ENCODE results near the gene CSNK2B. TPM values are rescaled to one million over a fixed set of nuclear protein-coding genes. Genes with fewer than 3 reads are reported as not detected.

CSNK2B gene
- total and polyA plus RNA-seq, 3 donors from 2014 or later = 397 to 523 (median 421) TPM

DNA sequence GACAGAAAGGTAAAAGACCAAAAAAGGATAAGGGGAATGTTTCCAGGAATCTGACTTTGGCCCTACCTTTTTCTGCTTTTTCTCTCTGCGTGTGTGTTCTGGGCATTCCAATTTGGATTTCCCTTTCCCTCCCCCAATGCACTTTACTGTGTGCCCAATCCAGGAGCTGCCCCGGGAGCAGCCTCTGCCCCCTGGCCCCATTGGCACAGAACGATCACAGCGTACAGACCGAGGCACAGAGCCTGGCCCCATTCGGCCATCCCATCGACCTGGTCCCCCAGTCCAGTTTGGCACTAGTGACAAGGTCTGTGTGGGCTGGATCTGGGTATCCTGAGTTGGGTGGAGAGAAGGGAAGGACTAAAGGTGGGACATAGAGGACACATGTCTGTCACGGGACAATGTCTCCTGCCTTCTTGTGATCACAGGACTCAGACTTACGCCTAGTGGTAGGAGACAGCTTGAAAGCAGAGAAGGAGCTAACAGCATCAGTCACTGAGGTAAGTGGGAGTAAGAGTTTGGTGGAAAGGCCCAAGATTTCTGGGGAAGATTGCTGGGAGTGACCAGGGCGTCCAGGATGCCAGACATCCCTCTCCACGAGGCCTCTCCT is 30.8 kb upstream of the CSNK2B start:
- no peak overlapping the region for H3K27ac ChIP-seq
- H3K36me3 ChIP-seq (ENCODE audit: low read depth, missing control alignments) = no peaks in the 10 kb centered on the region
- intact Hi-C loops (cut with DNase I; ENCODE audit: low total_unique reads) = no loop called here

DNA sequence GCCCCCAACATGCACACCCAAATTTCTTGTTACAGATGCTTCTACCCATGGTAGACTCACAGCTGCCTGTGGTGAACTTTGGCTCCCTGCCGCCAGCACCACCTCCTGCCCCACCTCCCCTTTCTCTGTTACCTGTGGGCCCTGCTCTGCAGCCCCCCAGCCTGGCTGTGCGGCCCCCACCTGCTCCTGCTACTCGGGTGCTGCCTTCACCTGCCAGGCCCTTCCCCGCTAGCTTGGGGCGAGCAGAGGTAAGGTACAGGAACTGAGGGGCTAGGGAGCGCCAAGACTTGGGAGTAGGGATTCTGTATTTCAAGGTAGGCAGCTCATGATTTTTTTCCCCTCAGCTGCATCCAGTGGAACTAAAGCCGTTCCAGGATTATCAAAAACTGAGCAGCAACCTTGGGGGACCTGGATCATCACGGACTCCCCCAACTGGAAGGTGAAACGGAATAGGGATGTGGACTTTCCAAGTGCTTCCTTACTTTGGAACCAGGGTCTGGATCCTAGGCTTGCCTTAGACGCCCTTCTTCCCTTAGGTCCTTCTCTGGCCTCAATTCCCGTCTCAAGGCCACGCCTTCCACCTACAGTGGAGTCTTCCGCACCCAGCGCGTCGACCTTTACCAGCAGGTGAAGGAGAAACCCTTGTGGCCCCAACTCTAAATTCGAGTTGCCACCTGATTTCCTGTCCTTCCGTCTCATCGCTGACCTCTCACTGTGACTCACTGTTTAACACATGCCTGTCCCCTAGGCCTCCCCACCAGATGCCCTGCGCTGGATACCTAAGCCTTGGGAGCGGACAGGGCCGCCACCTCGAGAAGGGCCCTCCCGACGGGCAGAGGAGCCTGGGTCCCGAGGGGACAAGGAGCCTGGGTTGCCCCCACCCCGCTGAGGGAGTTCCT is 28.9 kb upstream of the CSNK2B start:
- intact Hi-C loops (cut with DNase I; ENCODE audit: low total_unique reads) = no loop called here
- H3K4me1 ChIP-seq = peaks cover 4% of the 10 kb centered on the region
- DNase-seq = no peak
- WGBS, 2 donors = 78 to 82% methylated on average over 26 to 27 of the region's 27 CpGs
- H3K27ac ChIP-seq = no peak overlapping the region
- no peaks in the 10 kb centered on the region for H3K36me3 ChIP-seq (ENCODE audit: low read depth, missing control alignments)
- no peaks in the 10 kb centered on the region for H3K27me3 ChIP-seq
- TF ChIP-seq CTCF (IDR thresholded peaks at IDR 0.05) = no peak
- no peak for TF ChIP-seq POLR2A (IDR thresholded peaks at IDR 0.05)
- H3K4me3 ChIP-seq = no peak overlapping the region
- no peaks in the 10 kb centered on the region for H3K9me3 ChIP-seq

More for the DNA sequence above, 30.8 kb upstream of the CSNK2B start:
- Histone ChIP-seq H3K9me3 (no peaks in the 10 kb centered on the region), H3K27me3 (no peaks in the 10 kb centered on the region), H3K4me3 (no peak overlapping the region), H3K4me1 (peaks cover 4% of the 10 kb centered on the region)
- DNase-seq = no peak
- 71 to 76% methylated on average over 11 of the region's 11 CpGs for WGBS, 2 donors
- TF ChIP-seq POLR2A (IDR thresholded peaks at IDR 0.05) (no peak), CTCF (IDR thresholded peaks at IDR 0.05) (no peak)

- intact Hi-C loops (cut with DNase I; ENCODE audit: low total_unique reads) = no loop called here
- H3K9me3 ChIP-seq = no peaks in the 10 kb centered on the region
- H3K4me3 ChIP-seq = no peak overlapping the region
- H3K27ac ChIP-seq = no peak overlapping the region
- no peaks in the 10 kb centered on the region for H3K36me3 ChIP-seq (ENCODE audit: low read depth, missing control alignments)
- no peaks in the 10 kb centered on the region for H3K27me3 ChIP-seq
- DNase-seq = no peak
- 86 to 87% methylated on average over 9 of the region's 9 CpGs for WGBS, 2 donors
- no peaks in the 10 kb centered on the region for H3K4me1 ChIP-seq
- no peak for TF ChIP-seq CTCF (IDR thresholded peaks at IDR 0.05)
- TF ChIP-seq POLR2A (IDR thresholded peaks at IDR 0.05) = no peak
These were observed 26.8 kb upstream of the CSNK2B start for GRCh38 chr6:31639043-31639442.

GRCh38 chr6:31639449-31639861 is 26.4 kb upstream of the CSNK2B start:
- no peak for DNase-seq
- WGBS, 2 donors = 82 to 84% methylated on average over 7 to 10 of the region's 10 CpGs
- no peak overlapping the region for H3K4me3 ChIP-seq
- H3K36me3 ChIP-seq (ENCODE audit: low read depth, missing control alignments) = no peaks in the 10 kb centered on the region
- no peaks in the 10 kb centered on the region for H3K9me3 ChIP-seq
- no peak overlapping the region for H3K27ac ChIP-seq
- TF ChIP-seq POLR2A (IDR thresholded peaks at IDR 0.05) = no peak
- TF ChIP-seq CTCF (IDR thresholded peaks at IDR 0.05) = no peak
- intact Hi-C loops (cut with DNase I; ENCODE audit: low total_unique reads) = no loop called here
- no peaks in the 10 kb centered on the region for H3K4me1 ChIP-seq
- no peaks in the 10 kb centered on the region for H3K27me3 ChIP-seq

Data from testis (tissue), 3 donors.